ENCODE data around the gene EEF2. TPM values are rescaled to one million over a fixed set of nuclear protein-coding genes. Genes with fewer than 3 reads are reported as not detected.
"Not testable (repeated sequence)": the region's sequence is repeated elsewhere in the genome, so short reads cannot be mapped to it uniquely, and the experiment has no call there.

Gene EEF2
- total RNA-seq, 1 experiment from 2014 or later, result 2,165 TPM

GRCh38 chr19:3969435-3970312 lies 15.6 kb downstream of the EEF2 start:
- peak; percentile 37 for DNase-seq (ENCODE audit: low spot score)

- peak; percentile 49 for DNase-seq (ENCODE audit: low spot score)
These were observed 16.5 kb downstream of the EEF2 start for GRCh38 chr19:3968556-3969434.

GRCh38 chr19:3967983-3968382 lies 17.3 kb downstream of the EEF2 start:
- not testable (repeated sequence) for DNase-seq (ENCODE audit: low spot score)

- DNase-seq (ENCODE audit: low spot score), result no peak
These were observed 18.9 kb downstream of the EEF2 start for GRCh38 chr19:3966051-3967017.

- no peak for DNase-seq (ENCODE audit: low spot score)
These were observed 20.7 kb downstream of the EEF2 start for GRCh38 chr19:3964256-3965194.

- no peak for DNase-seq (ENCODE audit: low spot score)
These were observed 21.6 kb downstream of the EEF2 start for GRCh38 chr19:3963458-3964255.

- DNase-seq (ENCODE audit: low spot score), result no peak
These were observed 24.3 kb downstream of the EEF2 start for GRCh38 chr19:3961007-3961406.

GRCh38 chr19:3959766-3960131 lies 25.5 kb downstream of the EEF2 start:
- DNase-seq (ENCODE audit: low spot score), result no peak

- DNase-seq (ENCODE audit: low spot score), result no peak
These were observed 26.2 kb downstream of the EEF2 start for GRCh38 chr19:3958836-3959765.

- DNase-seq (ENCODE audit: low spot score), result no peak
These were observed 29.6 kb downstream of the EEF2 start for GRCh38 chr19:3955688-3956087.

- DNase-seq (ENCODE audit: low spot score), result not testable (repeated sequence)
These were observed 30.0 kb downstream of the EEF2 start for GRCh38 chr19:3955276-3955675.

- no peak for DNase-seq (ENCODE audit: low spot score)
These were observed 31.2 kb downstream of the EEF2 start for GRCh38 chr19:3954107-3954506.

- not testable (repeated sequence) for DNase-seq (ENCODE audit: low spot score)
These were observed 32.4 kb downstream of the EEF2 start for GRCh38 chr19:3952755-3953276.

- DNase-seq (ENCODE audit: low spot score), result no peak
These were observed 34.1 kb downstream of the EEF2 start for GRCh38 chr19:3950871-3951861.

- no peak for DNase-seq (ENCODE audit: low spot score)
These were observed 35.0 kb downstream of the EEF2 start for GRCh38 chr19:3949997-3950859.

- DNase-seq (ENCODE audit: low spot score), result no peak
These were observed 36.0 kb downstream of the EEF2 start for GRCh38 chr19:3949294-3949693.

All from HT-29 (cell line).